OCI-LY7 (cell line): ENCODE measurements around the gene MARK2. TPM values are rescaled to one million over a fixed set of nuclear protein-coding genes. Genes with fewer than 3 reads are reported as not detected.

Experiments used
- BruUV-seq: library from RNA; stranded (reverse); fragments of 400-500 nt; replicated peaks from 2 replicates; lab custom pipeline; 2021; lab: Mats Ljungman, UMichigan
- CTCF ChIA-PET: fragments of 300-600 bp; sonication (Branson Sonifier 250); formaldehyde crosslinking; loops from one replicate; lab custom pipeline; 2022; ENCODE audit warnings: antibody characterized with exemption; ENCODE audit not compliant: unreplicated experiment; lab: Charles Lee
- POLR2A ChIA-PET: fragments of 300-600 bp; sonication (Branson Sonifier 250); formaldehyde crosslinking; loops from one replicate; lab custom pipeline; 2022; ENCODE audit warnings: antibody characterized with exemption; lab: Charles Lee
- DNase-seq: peaks from one replicate; pipeline ENCODE4 v3.0.0-alpha.2; 2015; ENCODE audit warnings: low spot score
- H2AFZ ChIP-seq: fragments of 200-600 bp; sonication (generic), shearing (Covaris generic); 2 replicates; pipeline ENCODE4 v1.6.1; 2014; ENCODE audit warnings: mild to moderate bottlenecking, antibody characterized with exemption, low read length, moderate library complexity
- H3K27ac ChIP-seq: fragments of 200-600 bp; sonication (generic); 2 replicates; pipeline ENCODE4 v1.5.1; 2014; ENCODE audit warnings: mixed run types, low read depth, mild to moderate bottlenecking, moderate library complexity, low read length, inconsistent platforms; ENCODE audit not compliant: poor library complexity, severe bottlenecking
- H3K36me3 ChIP-seq: fragments of 200-600 bp; sonication (generic); 2 replicates; pipeline ENCODE4 v1.6.1; 2014; ENCODE audit warnings: mild to moderate bottlenecking, antibody characterized with exemption, low read length, moderate library complexity, mixed read lengths; ENCODE audit not compliant: insufficient read depth
- H3K4me1 ChIP-seq: fragments of 200-600 bp; sonication (generic); 2 replicates; pipeline ENCODE4 v1.5.1; 2014; ENCODE audit warnings: mild to moderate bottlenecking, low read length; ENCODE audit not compliant: insufficient read depth, poor library complexity, severe bottlenecking
- H3K4me2 ChIP-seq: fragments of 200-600 bp; sonication (generic); 2 replicates; pipeline ENCODE4 v1.6.1; 2014; ENCODE audit warnings: mild to moderate bottlenecking, low read length
- H3K4me3 ChIP-seq: fragments of 200-600 bp; sonication (generic); 2 replicates; pipeline ENCODE4 v1.5.1; 2014; ENCODE audit warnings: mild to moderate bottlenecking, low read depth, low read length; ENCODE audit not compliant: poor library complexity, severe bottlenecking
- H3K79me2 ChIP-seq: fragments of 200-600 bp; sonication (generic); 2 replicates; pipeline ENCODE4 v1.6.1; 2016; ENCODE audit warnings: low read depth, mild to moderate bottlenecking, low read length, moderate library complexity, mixed read lengths; ENCODE audit not compliant: insufficient read depth
- H3K9me2 ChIP-seq: fragments of 200-600 bp; sonication (generic); 2 replicates; pipeline ENCODE4 v1.6.1; 2016; ENCODE audit warnings: mild to moderate bottlenecking, low read length, mixed read lengths; ENCODE audit not compliant: insufficient read depth
- H3K9me3 ChIP-seq: fragments of 200-600 bp; sonication (generic); 2 replicates; pipeline ENCODE4 v1.6.1; 2014; ENCODE audit warnings: mild to moderate bottlenecking, mixed run types, low read length, mixed read lengths
- H4K20me1 ChIP-seq: fragments of 200-600 bp; sonication (generic); 2 replicates; pipeline ENCODE4 v1.6.1; 2014; ENCODE audit warnings: mild to moderate bottlenecking, antibody characterized with exemption, low read length, moderate library complexity, mixed read lengths; ENCODE audit not compliant: insufficient read depth
- EZH2phosphoT487 ChIP-seq: fragments of 200-600 bp; sonication (generic); IDR thresholded peaks from 2 replicates; pipeline ENCODE4 v1.6.1; 2018; ENCODE audit warnings: low read depth, borderline replicate concordance, mild to moderate bottlenecking, mixed run types, antibody characterized with exemption, low read length, moderate library complexity, mixed read lengths
- intact Hi-C: fragments of 100-400 bp; cut with micrococcal nuclease; formaldehyde crosslinking; loops from one replicate; pipeline ENCODE4 v1.10.0; 2022; ENCODE audit not compliant: unreplicated experiment
- total RNA-seq, 2 experiments: library from RNA; depleted of rRNA in 1 of 2; stranded (reverse); fragments of >200 nt in 1 of 2; shearing (Covaris generic) in 1 of 2; gene quantifications; 2 replicates each; pipeline ENCODE4 v1.2.3, GENCODE V29; 2014 to 2022
- TF ChIP-seq, protein P1 (sequence below): fragments of 200-600 bp; sonication (generic); conservative IDR thresholded peaks from 2 replicates; pipeline ENCODE4 v1.5.1; 2014; ENCODE audit warnings: mild to moderate bottlenecking, antibody characterized with exemption, low read length, moderate library complexity, mixed read lengths

The MARK2 gene
- total RNA-seq, 2 experiments from 2014 or later: 22.7 to 45.4 TPM

DNA sequence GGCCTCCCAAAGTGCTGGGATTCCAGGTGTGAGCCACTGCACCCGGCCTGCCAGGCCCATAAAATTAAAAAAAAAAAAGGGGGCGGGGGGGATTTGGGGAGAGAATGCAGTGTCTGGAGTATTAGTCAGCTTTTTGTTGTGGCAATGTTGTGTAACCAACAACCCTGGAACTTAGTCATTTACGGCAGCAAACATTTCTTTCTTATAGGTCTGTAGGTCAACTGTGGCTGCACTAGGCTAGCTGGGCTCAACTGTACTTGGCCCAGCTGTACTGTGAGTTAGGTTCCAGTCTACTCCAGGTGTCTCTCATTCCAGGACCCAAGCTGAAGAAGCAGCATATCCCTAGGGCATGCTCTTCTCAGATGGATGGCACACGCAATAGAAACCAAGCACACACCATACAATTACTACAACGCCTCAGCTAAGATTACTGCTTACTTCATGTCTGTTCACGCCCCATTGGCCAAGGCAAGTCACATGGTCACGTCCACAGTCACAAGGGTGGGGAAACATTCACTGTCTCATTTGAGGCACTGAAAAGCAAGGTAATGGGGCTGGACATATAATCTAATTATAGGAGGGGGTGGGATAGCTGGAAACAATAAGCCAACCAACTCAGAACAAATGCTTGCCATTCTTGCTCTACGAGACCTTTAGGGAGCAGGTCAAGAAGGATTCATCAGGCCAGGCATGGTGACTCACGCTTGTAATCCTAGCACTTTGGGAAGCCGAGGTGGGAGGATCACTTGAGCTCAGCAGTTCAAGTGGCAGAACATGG lies 36.1 kb upstream of the MARK2 start:
- no peak overlapping the region for H3K4me3 ChIP-seq
- intact Hi-C loops: no loop called here
- H3K36me3 ChIP-seq: no peaks in the 10 kb centered on the region
- no peaks in the 10 kb centered on the region for H3K79me2 ChIP-seq
- ChIA-PET CTCF (no interaction called here), POLR2A (interaction anchor here (0.5 kb wide), 1 partner anchor 719 kb away, joined by 3 read pairs; no protein-coding TSS in a partner anchor)
- no peaks in the 10 kb centered on the region for H3K9me2 ChIP-seq
- no peak overlapping the region for H2AFZ ChIP-seq
- H3K4me2 ChIP-seq: no peak overlapping the region
- H3K4me1 ChIP-seq: no peaks in the 10 kb centered on the region
- no TSS peak for BruUV-seq
- no peak for DNase-seq
- H4K20me1 ChIP-seq: no peaks in the 10 kb centered on the region
- no peaks in the 10 kb centered on the region for H3K9me3 ChIP-seq
- TF ChIP-seq, protein P1, sequence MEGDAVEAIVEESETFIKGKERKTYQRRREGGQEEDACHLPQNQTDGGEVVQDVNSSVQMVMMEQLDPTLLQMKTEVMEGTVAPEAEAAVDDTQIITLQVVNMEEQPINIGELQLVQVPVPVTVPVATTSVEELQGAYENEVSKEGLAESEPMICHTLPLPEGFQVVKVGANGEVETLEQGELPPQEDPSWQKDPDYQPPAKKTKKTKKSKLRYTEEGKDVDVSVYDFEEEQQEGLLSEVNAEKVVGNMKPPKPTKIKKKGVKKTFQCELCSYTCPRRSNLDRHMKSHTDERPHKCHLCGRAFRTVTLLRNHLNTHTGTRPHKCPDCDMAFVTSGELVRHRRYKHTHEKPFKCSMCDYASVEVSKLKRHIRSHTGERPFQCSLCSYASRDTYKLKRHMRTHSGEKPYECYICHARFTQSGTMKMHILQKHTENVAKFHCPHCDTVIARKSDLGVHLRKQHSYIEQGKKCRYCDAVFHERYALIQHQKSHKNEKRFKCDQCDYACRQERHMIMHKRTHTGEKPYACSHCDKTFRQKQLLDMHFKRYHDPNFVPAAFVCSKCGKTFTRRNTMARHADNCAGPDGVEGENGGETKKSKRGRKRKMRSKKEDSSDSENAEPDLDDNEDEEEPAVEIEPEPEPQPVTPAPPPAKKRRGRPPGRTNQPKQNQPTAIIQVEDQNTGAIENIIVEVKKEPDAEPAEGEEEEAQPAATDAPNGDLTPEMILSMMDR: no peak
- no peak for TF ChIP-seq EZH2phosphoT487
- no peak overlapping the region for H3K27ac ChIP-seq

DNA sequence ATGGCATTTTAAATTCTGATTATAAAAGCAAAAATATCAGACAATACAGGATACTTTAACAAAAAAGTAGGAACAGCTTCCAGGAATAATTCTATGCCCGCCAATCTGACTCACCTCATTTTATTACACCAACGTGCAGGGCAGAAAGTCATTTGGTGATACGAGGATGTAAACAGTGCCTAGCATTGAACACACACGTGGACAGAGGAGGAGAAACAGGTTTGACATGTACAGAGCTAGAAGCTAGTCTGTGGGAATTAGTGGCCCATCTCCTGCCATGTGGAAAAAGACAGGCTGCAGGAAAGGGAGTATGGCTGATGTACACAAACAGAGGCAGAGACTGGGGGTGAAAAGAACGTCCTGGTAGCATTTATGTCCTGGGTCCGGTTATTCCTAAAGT lies 34.7 kb upstream of the MARK2 start:
- POLR2A ChIA-PET: no interaction called here
- H3K4me2 ChIP-seq: no peak overlapping the region
- CTCF ChIA-PET: no interaction called here

More for the DNA sequence above, 34.7 kb upstream of the MARK2 start:
- no peak for TF ChIP-seq EZH2phosphoT487
- TF ChIP-seq, protein P1: no peak
- no peaks in the 10 kb centered on the region for H3K9me2 ChIP-seq
- BruUV-seq: no TSS peak
- intact Hi-C loops: no loop called here
- no peaks in the 10 kb centered on the region for H3K4me1 ChIP-seq
- DNase-seq: no peak
- H3K9me3 ChIP-seq: no peaks in the 10 kb centered on the region
- no peak overlapping the region for H2AFZ ChIP-seq
- no peak overlapping the region for H3K4me3 ChIP-seq
- H4K20me1 ChIP-seq: no peaks in the 10 kb centered on the region
- no peak overlapping the region for H3K27ac ChIP-seq
- no peaks in the 10 kb centered on the region for H3K79me2 ChIP-seq
- H3K36me3 ChIP-seq: no peaks in the 10 kb centered on the region
